Keratinocyte (primary cell): ENCODE results near the gene CYP4A22.

Experiments
- EZH2 ChIP-seq: IDR thresholded peaks from one replicate; pipeline ENCODE4 v1.6.1; 2012; ENCODE audit warnings: inconsistent platforms, mild to moderate bottlenecking, low read length, moderate library complexity
- TF ChIP-seq, protein P1 (sequence below), 3 experiments: IDR thresholded peaks in 1 of 3; conservative IDR thresholded peaks in 1 of 3; optimal IDR thresholded peaks in 1 of 3; 2 replicates in 2 of 3; 3 replicates in 1 of 3; pipeline versions ENCODE3 to v1.5.1; 2011; ENCODE audit warnings: low read length in 3 of 3, mild to moderate bottlenecking in 3 of 3, moderate library complexity in 2 of 3, control low read depth in 1 of 3, inconsistent platforms in 1 of 3; ENCODE audit not compliant: insufficient read depth in 2 of 3; ENCODE audit errors: extremely low read depth in 1 of 3

DNA sequence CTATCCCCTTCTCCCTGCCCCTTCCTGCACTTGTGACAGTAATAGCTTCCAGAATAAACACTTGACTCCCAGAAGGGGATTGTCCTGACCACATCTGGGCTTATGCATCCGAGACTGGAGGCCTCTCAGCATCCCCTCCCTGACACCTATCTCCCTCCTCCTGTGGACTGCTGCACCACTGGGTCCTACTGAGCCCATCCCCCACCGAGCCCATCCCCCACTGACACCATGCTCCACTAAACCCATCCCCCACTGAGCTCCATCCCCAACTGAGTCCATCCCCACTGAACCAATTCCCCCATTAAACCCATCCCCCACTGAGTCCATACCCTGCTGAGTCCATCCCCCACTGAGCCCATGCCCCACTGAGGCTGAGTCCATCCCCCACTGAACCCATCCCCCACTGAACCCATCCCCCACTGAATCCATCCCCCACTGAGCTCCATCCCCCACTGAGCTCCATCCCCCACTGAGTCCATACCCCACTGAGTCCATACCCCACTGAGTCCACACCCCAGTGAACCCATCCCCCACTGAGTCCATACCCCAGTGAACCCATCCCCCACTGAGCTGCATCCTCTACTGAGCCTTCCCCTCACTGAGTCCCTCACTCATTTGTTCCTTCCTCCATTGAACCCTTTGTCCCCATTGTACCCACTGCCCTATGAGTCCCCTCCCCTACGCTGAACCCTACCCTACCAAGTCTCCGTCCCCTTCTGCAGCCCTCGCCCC is 47.0 kb downstream of the CYP4A22 start:
- TF ChIP-seq, protein P1, sequence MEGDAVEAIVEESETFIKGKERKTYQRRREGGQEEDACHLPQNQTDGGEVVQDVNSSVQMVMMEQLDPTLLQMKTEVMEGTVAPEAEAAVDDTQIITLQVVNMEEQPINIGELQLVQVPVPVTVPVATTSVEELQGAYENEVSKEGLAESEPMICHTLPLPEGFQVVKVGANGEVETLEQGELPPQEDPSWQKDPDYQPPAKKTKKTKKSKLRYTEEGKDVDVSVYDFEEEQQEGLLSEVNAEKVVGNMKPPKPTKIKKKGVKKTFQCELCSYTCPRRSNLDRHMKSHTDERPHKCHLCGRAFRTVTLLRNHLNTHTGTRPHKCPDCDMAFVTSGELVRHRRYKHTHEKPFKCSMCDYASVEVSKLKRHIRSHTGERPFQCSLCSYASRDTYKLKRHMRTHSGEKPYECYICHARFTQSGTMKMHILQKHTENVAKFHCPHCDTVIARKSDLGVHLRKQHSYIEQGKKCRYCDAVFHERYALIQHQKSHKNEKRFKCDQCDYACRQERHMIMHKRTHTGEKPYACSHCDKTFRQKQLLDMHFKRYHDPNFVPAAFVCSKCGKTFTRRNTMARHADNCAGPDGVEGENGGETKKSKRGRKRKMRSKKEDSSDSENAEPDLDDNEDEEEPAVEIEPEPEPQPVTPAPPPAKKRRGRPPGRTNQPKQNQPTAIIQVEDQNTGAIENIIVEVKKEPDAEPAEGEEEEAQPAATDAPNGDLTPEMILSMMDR (optimal IDR thresholded peaks at IDR 0.05 in 1 of 3, IDR thresholded peaks at IDR 0.05 in 1 of 3, conservative IDR thresholded peaks at IDR 0.05 in 1 of 3; ENCODE audit: extremely low read depth in 1 of 3, insufficient read depth in 2 of 3, low read length in 3 of 3) = no peak
- TF ChIP-seq EZH2 = no peak
